CD4-positive, alpha-beta T cell treated with Interleukin-6 for 4 hours (primary cell): ENCODE results near the gene NCOA1.
"Not testable (repeated sequence)": the region's sequence is repeated elsewhere in the genome, so short reads cannot be mapped to it uniquely, and the experiment has no call there.

Experiments used
- DNase-seq: peaks from one replicate; pipeline ENCODE4 v3.0.0-alpha.2; 2020; ENCODE audit warnings: mixed read lengths

Gene NCOA1

DNA sequence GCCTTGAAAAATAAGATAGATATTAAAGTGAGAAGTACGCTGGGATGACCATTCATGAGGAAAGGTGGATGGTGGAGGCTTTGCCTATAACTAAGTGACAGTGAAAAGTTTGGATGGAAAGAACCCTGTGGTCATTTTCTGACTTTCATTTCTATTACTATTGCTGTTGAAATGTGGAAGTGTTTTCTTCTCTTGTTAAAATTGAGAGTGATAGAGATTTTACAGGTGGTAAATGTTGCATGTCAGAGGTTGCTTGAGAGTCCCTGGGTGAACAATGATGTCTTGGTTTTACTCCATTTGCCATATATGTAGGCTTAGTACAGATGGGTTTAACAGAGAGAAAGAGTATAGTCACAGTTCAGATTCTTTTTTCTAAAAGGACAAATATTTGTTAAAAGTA is 18.4 kb downstream of the NCOA1 start:
- no peak for DNase-seq

DNA sequence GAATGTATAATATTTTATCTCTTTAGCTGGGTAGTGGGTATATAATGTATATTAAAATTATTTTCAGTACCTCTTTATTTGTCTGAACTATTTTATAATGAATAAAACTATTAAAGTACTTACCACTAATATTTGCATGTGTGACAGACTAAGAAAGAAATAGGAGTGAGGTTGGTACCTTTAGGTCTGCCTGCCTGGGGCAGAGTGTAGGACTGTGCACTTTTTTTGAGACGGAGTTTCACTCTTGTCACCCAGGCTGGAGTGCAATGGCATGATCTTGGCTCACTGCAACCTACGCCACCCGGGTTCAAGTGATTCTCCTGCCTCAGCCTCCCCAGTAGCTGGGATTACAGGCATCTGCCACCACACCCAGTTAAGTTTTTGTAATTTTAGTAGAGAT is 18.8 kb downstream of the NCOA1 start:
- DNase-seq = no peak

DNA sequence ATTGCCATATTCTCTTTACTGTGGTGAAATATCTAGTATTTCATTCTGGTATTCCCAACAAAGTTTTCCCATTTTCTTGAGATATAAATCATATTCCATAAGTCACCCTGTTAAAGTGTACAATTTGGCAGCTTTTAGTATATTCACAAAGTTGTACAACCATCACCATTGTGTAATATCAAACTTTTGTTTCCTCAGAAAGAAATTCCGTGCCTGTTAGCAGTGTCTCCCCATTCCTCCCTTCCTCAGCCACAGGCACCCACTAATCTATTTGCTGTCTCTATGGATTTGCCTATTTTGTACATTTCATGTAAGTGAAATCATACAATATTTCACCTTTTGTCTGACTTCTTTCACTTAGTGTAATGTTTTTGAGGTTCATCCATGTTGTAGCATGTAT is 19.7 kb downstream of the NCOA1 start:
- no peak for DNase-seq

DNA sequence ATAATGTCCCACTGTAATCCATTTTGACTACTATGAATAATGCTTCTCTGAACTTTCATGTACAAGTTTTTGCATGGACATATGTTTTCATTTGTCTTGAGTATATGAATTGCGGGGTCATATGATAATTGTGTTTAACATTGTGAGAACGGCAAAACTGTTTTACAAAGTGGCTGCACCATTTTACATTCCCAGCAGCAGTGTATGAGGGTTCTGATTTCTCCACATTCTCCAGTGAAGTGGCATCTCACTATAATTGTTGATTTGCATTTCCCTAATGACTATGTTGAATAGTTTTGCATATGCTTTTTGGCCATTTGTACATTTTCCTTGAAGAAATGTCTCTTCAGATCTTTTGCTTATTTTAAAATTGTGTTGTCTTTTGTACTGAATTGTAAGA is 20.1 kb downstream of the NCOA1 start:
- DNase-seq = no peak

DNA sequence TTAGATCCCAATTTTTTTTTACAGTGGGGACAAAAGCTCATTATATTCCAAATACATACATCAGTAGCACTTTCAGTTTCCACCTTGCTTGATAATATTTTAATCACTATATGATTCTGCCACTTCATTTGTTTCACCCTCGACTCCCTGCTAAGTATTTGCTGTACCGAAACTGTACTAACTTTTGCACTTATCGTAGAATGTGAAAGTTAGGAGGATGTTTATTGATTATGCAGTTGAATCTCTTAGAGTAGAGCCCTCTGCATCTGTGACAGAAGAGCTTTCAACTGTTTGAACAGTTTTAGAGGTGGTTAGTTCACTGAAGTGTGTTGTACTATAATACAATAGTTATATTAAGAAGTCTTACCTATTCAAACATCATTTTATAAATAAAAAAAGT is 20.8 kb downstream of the NCOA1 start:
- no peak for DNase-seq

DNA sequence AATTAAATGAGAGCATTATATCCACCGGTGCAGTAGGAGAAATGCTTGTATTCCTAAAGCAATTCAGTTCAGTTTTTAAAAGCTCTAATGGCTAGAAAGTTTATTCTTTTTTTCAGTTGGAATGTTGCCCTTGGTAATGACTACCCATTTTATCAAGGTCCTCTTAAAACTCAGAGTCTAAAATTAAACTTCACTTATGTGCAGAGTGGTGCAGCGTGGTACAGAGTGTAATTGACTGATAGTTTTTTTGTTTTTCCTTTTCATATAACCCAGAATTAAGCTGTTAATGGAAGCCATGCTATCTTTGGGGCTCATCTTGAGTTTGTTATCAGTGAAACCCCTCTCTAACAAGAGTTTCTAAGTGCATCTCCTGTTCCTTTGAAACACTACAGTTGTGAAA is 21.4 kb downstream of the NCOA1 start:
- no peak for DNase-seq

DNA sequence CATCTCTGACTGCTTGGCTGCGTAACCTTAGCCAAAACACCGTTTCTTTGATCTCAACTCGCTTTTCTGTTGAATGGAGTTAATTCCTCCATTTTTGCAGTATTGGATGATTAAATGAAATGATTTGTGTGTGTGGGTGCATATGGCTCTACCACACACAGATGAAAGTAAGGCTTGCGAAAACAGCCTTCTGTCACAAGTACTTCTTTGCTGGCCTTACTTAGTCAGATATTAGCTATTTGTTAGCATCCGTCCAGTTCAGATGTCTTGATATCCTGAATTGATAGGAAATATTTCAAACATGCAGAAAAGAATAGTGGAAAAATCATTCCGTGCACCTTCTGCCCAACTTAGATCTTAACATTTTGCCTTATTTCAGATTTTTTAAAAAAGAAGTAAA is 21.8 kb downstream of the NCOA1 start:
- no peak for DNase-seq

DNA sequence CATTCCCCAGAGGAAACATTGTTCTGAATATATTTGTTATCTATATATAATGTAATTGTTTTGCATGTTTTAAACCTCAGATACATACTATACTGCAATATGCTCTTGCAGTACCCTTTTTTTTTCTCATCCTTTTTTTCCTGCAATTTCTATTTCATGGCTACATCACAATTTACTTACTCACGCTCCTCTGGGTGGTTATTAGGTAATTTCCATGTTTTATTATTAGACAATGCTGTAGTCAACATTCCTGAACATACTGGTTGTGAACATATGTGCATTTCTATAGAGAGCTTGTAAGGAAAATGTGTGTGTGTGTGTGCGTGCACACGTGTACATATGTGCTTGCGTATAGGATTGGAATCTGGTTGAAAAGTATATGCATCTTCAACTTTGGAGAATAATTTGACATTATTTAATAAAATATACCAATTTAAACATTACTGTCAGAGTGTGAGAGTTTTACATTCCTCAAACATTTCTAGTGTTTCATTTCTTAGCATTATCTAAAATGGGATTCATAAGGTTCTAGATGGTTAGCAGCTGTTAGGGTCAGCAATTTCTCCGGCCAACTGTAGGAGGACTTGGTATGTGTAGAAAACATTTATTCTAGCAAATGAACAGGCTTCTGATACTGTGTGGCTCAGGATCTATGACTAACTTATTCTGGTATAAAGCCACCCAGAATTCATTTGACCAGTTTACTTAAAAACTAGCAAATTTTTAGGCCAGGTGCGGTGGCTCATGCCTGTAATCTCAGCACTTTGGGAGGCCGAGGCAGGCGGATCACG is 22.4 kb downstream of the NCOA1 start:
- DNase-seq = no peak

DNA sequence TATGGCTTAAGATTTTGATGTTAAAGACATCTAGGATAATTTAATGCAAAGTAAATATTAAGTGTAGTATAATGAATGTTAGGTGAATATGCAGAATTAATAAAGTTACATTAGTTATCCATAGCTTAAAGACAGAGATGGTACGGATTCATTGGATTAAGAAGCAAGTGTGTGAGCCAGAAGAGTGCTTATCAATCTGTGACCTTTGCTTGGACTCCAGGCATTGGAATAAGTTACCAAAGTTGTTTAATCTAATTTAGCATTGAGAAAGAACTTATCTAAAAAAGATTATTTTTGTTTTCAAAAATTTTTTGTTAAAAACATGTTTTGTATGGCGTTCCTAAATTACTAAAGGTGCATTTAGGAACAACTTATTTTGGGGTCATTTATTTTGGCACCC is 23.8 kb downstream of the NCOA1 start:
- DNase-seq = no peak

DNA sequence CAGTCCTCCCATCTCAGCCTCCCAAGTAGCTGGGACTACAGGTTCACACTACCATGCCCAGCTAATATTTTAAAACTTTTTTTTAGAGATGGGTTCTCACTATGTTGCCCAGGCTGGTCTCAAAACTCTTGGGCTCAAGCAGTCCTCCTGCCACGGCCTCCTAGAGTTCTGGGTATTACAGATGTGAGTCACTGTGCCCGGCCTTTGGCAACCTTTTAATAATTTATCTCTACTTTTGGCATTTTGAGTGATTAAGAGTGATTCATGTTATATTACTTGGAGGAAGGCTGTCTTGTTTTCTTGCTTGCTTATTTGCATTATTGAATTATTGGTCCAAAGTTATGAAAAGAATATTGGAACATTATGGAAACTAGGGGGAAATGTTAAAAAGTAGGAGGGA is 24.3 kb downstream of the NCOA1 start:
- DNase-seq = no peak

DNA sequence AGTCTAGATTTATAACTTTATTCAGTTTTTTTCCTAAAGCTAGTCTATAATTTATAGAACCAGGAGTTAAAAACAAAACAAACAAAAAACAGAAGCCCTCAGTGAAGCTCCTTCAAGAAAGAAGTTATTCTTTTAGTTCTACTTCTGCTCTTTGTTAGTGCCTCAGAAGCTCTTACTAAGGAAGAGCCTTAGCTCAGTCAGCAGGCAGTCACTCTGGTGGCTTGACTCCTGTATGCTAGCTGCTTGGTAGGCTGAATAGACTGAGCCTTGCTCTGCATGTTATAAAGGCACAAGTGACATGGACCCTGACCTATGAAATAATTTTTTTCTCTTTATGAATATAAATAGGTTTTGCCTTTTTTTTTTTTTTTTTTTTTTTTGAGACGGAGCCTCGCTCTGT is 24.8 kb downstream of the NCOA1 start:
- DNase-seq = no peak

DNA sequence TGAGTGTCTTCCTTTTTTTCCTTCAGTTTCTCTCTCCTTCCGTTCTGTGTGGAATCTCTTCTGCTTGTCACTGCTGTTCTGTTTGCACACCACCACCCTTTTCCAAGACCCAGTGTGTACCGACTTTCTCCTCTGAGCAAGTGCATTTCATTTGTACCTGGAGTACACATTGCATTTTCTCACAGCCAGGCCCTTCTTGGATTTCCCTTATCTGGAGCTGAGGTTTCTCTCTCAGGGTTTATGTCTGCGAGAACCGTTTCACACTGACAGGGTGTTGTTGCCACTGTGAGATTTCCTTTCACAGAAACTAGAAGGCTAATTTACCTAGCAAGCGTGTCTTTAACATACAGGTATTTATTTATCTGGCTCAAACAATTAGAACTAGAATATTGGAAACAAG is 26.2 kb downstream of the NCOA1 start:
- DNase-seq = no peak

DNA sequence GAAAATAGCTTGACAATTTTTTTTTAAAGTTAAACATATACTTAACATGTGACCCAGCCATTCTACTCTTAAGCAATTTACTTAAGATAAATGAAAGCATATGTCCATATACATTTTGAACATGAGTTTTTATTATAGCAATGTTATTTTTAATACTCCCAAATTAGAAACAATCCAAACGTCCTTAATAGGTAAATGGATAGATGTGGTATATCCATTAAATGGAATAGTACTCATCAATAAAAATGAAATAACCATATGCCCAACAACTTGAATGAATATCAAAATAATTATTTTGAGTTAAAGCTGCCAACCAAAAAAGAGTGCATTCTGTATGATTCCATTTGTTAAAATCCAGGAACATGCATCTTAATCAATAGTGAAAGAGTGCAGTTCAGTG is 29.1 kb downstream of the NCOA1 start:
- no peak for DNase-seq

DNA sequence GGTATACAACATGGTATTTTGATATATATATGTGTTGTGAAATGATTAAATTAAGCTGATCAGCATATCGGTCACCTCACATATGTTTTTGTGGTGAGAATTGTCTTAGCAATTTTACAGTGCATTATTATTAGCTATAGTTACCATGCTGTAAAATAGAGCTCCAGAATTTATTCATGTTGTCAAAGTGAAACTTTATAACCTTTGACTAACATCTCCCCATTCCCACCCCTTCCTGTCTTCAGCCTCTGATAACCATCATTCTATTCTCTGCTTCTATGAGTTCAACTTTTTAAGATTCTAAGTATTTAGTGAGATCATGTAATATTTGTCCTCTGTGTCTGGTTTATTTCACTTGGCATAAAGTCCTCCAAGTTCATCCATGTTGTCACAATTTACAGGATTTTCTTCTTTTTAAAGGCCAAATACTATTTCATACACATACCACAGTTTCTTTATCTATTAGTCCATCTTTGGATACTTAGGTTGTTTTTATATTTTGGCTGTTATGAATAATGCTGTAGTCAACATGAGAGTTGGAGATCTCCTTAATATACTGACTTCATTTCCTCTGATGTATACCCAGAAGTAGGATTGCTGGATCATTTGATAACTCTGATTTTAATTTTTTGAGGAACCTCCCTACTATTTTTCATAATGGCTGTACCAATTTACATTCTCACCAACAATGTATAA is 30.3 kb downstream of the NCOA1 start:
- no peak for DNase-seq

DNA sequence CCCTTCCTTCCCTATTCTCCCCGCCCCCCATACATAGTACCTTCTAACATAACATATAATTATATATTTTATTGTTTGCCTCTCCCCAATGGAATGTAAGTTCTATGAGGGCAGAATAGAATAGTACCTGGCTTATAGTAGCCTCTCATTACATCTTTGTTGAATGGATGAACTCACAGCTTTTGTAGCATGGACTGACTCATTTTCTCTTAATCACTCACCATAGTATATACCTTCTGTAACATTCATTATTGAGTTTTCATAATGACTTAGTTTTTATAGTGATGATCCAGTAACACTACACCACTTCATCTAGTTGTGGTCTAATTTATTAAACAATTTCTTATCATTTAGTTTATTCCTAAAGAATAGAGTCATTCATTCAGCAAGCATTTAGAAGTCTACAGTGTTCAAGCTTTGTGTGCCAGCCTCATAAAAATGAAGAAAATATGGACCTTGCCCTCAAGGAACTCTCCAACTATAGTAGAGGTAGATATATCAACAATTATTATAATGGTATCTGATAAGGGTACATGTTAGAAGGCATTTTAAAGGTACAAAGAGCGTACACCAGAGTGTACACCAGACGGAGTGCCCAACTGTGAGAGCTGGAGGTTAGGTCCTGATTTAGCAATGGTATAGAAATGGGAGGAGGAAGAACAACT is 31.1 kb downstream of the NCOA1 start:
- DNase-seq = no peak

DNA sequence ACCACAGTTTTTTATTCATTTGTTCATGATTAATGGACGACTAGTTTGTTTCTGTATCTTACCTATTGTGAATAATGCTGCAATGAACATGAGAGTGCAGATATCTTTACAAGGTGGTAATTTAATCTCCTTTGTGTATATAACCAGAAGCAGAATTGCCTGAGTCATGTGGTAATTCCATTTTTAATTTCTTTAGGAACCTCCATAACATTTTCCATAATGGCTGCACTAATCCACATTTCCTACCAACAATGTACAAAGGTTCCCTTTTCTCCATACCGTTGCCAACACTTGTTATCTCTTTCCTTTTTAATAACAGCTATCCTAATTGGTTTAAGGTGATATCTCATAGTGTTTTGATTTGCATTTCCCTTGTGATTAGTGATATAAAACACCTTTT is 36.5 kb downstream of the NCOA1 start:
- DNase-seq = no peak

DNA sequence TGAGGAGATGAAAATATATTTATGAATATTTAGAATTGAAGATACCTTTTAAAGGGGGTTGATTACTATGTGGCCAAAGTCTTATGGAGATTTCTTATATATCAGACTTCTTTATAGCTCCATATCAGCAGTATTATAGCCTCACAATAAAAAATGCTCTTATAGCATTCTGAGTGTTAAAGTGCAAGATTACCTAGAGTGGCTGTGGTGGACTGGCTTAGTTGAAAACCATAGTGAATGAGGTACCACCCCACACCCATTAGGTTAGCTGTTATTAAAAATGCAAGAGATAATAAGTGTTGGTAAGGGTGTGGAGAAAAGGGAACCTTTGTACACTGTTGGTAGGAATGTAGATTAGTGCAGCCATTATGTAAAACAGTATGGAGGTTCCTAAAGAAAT is 39.7 kb downstream of the NCOA1 start:
- DNase-seq = no peak

DNA sequence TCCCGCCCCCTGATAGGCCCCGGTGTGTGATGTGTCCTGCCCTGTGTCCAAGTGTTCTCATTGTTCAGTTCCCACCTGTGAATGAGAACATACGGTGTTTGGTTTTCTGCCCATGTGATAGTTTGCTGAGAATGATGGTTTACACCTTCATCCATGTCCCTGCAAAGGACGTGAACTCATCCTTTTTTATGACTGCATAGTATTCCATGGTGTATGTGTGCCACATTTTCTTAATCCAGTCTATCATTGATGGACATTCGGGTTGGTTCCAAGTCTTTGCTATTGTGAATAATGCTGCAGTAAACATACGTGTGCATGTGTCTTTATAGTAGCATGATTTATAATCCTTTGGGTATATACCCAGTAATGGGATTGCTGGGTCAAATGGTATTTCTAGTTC is 40.6 kb downstream of the NCOA1 start:
- DNase-seq = not testable (repeated sequence)

DNA sequence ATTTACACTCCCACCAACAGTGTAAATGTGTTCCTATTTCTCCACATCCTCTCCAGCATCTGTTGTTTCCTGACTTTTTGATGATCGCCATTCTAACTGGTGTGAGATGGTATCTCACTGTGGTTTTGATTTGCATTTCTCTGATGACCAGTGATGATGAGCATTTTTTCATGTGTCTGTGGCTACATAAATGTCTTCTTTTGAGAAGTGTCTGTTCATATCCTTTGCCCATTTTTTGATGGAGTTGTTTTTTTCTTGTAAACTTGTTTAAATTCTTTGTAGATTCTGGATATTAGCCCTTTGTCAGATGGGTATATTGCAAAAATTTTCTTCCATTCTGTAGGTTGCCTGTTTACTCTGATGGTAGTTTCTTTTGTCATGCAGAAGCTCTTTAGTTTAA is 41.0 kb downstream of the NCOA1 start:
- not testable (repeated sequence) for DNase-seq

DNA sequence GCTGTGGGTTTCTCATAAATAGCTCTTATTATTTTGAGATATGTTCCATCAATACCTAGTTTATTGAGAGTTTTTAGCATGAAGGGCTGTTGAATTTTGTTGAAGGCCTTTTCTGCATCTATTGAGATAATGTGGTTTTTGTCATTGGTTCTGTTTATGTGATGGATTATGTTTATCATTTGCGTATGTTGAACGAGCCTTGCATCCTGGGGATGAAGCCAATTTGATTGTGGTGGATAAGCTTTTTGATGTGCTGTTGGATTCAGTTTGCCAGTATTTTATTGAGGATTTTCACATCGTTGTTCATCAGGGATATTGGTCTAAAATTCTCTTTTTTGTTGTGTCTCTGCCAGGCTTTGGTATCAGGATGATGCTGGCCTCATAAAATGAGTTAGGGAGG is 42.5 kb downstream of the NCOA1 start:
- not testable (repeated sequence) for DNase-seq

DNA sequence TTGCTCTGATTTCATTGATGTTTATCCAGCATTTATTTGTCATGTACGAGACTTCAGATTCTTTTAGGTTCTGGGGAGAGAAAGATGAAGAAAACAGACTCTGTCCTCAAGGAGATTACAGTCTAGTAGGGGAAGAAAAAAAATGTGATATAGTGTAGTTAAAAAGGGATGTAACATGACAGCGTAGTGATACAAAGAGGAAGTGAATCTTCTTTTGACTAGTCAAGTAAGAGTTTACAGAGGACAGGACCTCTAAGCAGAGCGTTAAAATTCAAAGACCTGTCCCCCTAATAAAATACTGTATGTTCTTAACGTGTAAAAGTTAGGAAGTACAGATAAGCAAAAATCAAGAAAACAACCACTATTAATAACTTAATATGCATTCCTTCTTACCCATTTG is 47.7 kb downstream of the NCOA1 start:
- DNase-seq = no peak

DNA sequence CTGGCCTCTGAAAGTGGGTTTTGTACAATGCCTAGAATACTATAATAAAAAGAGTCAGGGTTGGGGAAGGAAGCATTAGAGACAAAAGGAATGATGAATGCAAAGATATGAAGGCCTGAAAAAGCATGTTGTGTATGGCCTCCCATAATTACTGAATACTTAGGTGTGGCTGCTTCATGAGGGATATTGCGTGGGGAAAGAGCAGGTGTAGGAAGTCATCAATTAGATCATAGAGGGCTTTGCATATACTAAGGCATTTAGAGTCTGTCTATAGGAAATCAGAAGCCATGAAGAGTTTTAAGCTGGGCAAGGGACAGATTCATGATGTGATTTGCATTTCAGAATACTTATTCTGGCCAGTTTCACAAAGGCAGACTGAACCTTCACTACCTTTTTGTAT is 48.2 kb downstream of the NCOA1 start:
- DNase-seq = no peak

DNA sequence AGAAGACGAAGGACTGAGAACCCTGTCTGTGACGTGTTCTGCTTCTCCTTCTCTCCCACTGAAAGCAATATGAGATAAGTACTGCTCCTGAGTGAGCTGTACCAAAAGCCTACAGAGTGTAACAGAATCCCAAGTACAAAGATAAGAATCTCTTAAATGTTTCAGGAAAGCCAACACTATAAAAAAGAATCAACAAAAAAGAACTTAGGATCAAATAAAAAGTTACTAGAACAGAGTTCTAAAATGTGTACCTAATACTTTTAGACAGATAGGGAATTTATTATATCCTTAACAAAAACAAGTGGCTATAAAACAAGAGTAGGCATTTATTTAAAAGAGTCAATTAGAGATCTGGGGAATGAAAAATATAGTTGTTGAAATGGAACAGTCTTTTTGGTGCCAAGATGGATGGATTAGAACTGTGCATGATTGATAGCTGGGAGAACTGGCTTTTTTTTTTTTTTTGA is 49.0 kb downstream of the NCOA1 start:
- DNase-seq = no peak

DNA sequence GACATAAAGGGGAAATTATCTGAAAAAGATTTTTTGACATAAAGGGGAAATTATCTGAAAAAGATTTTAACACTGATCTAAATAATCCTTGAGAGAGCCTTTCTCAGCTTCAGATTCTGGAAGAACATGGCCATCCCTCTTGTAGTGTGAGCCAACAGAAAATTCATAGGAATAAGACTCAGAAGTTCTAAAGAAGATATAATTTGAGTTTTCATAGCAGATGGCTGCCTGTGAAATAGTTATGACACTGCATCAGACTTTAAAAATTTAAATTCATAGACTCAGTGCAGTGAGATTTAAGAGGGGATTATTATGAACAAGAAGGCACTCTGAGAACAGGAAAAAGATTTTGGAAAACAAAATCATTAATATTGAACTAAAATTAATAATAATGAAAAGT is 50.6 kb downstream of the NCOA1 start:
- DNase-seq = no peak
